H1 (cell line): Measurements from ENCODE around the gene AK5. TPM values are rescaled to one million over a fixed set of nuclear protein-coding genes. Genes with fewer than 3 reads are reported as not detected.

Source experiments
- CTCF ChIA-PET: fragments of 300-600 bp; sonication (Branson Sonifier 250); formaldehyde crosslinking; loops from one replicate; lab custom pipeline; 2021; ENCODE audit not compliant: partially characterized antibody; lab: Charles Lee
- POLR2A ChIA-PET: fragments of 300-600 bp; sonication (Branson Sonifier 250); formaldehyde crosslinking; loops from one replicate; lab custom pipeline; 2021; ENCODE audit warnings: inconsistent platforms; ENCODE audit not compliant: partially characterized antibody; lab: Charles Lee
- DNase-seq, 2 experiments: peaks; one replicate each; pipeline versions ENCODE4 v3.0.0 to v3.0.0-alpha.2; 2010 to 2022; ENCODE audit warnings: low spot score in 2 of 2, low read depth in 1 of 2, mixed read lengths in 1 of 2
- FAIRE-seq: peaks from 2 replicates; lab custom pipeline; 2011; peaks lifted over from hg19 to GRCh38; lab: Jason Lieb, UNC
- H2AFZ ChIP-seq: 2 replicates; pipeline ENCODE4 v1.8.1; 2012; ENCODE audit warnings: low read length, inconsistent platforms
- H2AK5ac ChIP-seq: 2 replicates; pipeline ENCODE4 v1.6.1; 2013; ENCODE audit warnings: low read depth, low read length
- H2BK120ac ChIP-seq: replicated peaks from 2 replicates; pipeline ENCODE3; 2013; ENCODE audit warnings: low read depth, low read length, inconsistent platforms
- H2BK12ac ChIP-seq: 2 replicates; pipeline ENCODE4 v1.6.1; 2013; ENCODE audit warnings: low read depth, low read length
- H2BK15ac ChIP-seq: 2 replicates; pipeline ENCODE4 v1.6.1; 2013; ENCODE audit warnings: low read length
- H2BK20ac ChIP-seq: 2 replicates; pipeline ENCODE4 v1.6.1; 2013; ENCODE audit warnings: low read length
- H2BK5ac ChIP-seq: 2 replicates; pipeline ENCODE4 v1.6.1; 2013; ENCODE audit warnings: low read depth, low read length
- H3K14ac ChIP-seq: 2 replicates; pipeline ENCODE4 v1.6.1; 2013; ENCODE audit warnings: inconsistent platforms; ENCODE audit not compliant: insufficient read length
- H3K18ac ChIP-seq: 2 replicates; pipeline ENCODE4 v1.6.1; 2013; ENCODE audit warnings: low read length; ENCODE audit errors: extremely low read depth
- H3K23ac ChIP-seq: 2 replicates; pipeline ENCODE4 v1.6.1; 2013; ENCODE audit warnings: inconsistent platforms; ENCODE audit not compliant: insufficient read length
- H3K23me2 ChIP-seq: 2 replicates; pipeline ENCODE4 v1.6.1; 2013; ENCODE audit warnings: low read depth, low read length
- H3K27ac ChIP-seq: 2 replicates; pipeline ENCODE4 v1.6.1; 2011; ENCODE audit warnings: low read depth, low read length, inconsistent platforms
- H3K27me3 ChIP-seq, 4 experiments: replicated peaks in 1 of 4; 1 replicate in 1 of 4; 2 replicates in 3 of 4; pipeline versions ENCODE4 v1.6.1 to v1.8.1; 2011 to 2013; ENCODE audit warnings: low read length in 3 of 4, mild to moderate bottlenecking in 3 of 4, inconsistent platforms in 2 of 4, mixed read lengths in 2 of 4, moderate library complexity in 1 of 4; ENCODE audit not compliant: control insufficient read depth in 3 of 4, insufficient read depth in 3 of 4; ENCODE audit errors: extremely low read depth in 1 of 4
- H3K36me3 ChIP-seq, 4 experiments: 2 replicates each; pipeline versions ENCODE4 v1.6.1 to v1.8.1; 2011 to 2013; ENCODE audit warnings: mild to moderate bottlenecking in 4 of 4, low read length in 3 of 4, moderate library complexity in 2 of 4, control low read depth in 1 of 4, inconsistent platforms in 1 of 4; ENCODE audit not compliant: insufficient read depth in 4 of 4, control insufficient read depth in 2 of 4
- H3K4ac ChIP-seq: replicated peaks from 2 replicates; pipeline ENCODE3; 2013; ENCODE audit warnings: low read length, low read depth, mixed read lengths, inconsistent platforms; ENCODE audit not compliant: insufficient read length
- H3K4me1 ChIP-seq, 4 experiments: replicated peaks in 1 of 4; 1 replicate in 1 of 4; 2 replicates in 3 of 4; pipeline versions ENCODE4 v1.6.1 to v1.8.1; 2011 to 2013; ENCODE audit warnings: low read length in 3 of 4, inconsistent platforms in 2 of 4, mixed read lengths in 1 of 4; ENCODE audit not compliant: insufficient read depth in 4 of 4, control insufficient read depth in 3 of 4
- H3K4me2 ChIP-seq, 2 experiments: 2 replicates each; pipeline versions ENCODE4 v1.6.1 to v1.8.1; 2011 to 2013; ENCODE audit warnings: low read depth in 2 of 2, low read length in 2 of 2, control low read depth in 1 of 2, inconsistent platforms in 1 of 2, mild to moderate bottlenecking in 1 of 2; ENCODE audit not compliant: insufficient read depth in 1 of 2
- H3K4me3 ChIP-seq, 4 experiments: fragments of 200-600, 300-600 bp in 1 of 4; sonication (generic), shearing (Covaris generic), sonication (Bioruptor Twin) in 1 of 4; 2 replicates each; pipeline versions ENCODE4 v1.5.1 to v1.8.1; 2011 to 2016; ENCODE audit warnings: low read length in 4 of 4, low read depth in 3 of 4, control low read depth in 2 of 4, inconsistent platforms in 2 of 4, mild to moderate bottlenecking in 2 of 4, mixed read lengths in 1 of 4, moderate library complexity in 1 of 4; ENCODE audit not compliant: insufficient read depth in 2 of 4; ENCODE audit errors: extremely low read depth in 1 of 4
- H3K56ac ChIP-seq: replicated peaks from 2 replicates; pipeline ENCODE3; 2013; ENCODE audit warnings: low read depth, mild to moderate bottlenecking, mixed read lengths, low read length, inconsistent platforms; ENCODE audit not compliant: insufficient read length
- H3K79me1 ChIP-seq: 2 replicates; pipeline ENCODE4 v1.6.1; 2013; ENCODE audit warnings: low read depth, low read length, control low read depth
- H3K79me2 ChIP-seq, 2 experiments: 2 replicates each; pipeline versions ENCODE4 v1.6.1 to v1.8.1; 2012 to 2013; ENCODE audit warnings: low read length in 2 of 2, mild to moderate bottlenecking in 2 of 2, inconsistent platforms in 1 of 2; ENCODE audit not compliant: insufficient read depth in 2 of 2, control insufficient read depth in 1 of 2
- H3K9ac ChIP-seq, 4 experiments: replicated peaks in 1 of 4; 1 replicate in 1 of 4; 2 replicates in 3 of 4; pipeline versions ENCODE4 v1.6.1 to v1.8.1; 2011 to 2013; ENCODE audit warnings: low read depth in 3 of 4, low read length in 3 of 4, control low read depth in 2 of 4, mild to moderate bottlenecking in 2 of 4, moderate library complexity in 2 of 4, inconsistent platforms in 1 of 4; ENCODE audit errors: extremely low read depth in 1 of 4
- H3K9me3 ChIP-seq, 2 experiments: 2 replicates each; pipeline versions ENCODE4 v1.6.1 to v1.8.1; 2012 to 2013; ENCODE audit warnings: mild to moderate bottlenecking in 2 of 2, moderate library complexity in 2 of 2, control low read depth in 1 of 2, inconsistent platforms in 1 of 2, low read depth in 1 of 2, low read length in 1 of 2, mixed read lengths in 1 of 2; ENCODE audit not compliant: insufficient read depth in 2 of 2
- H4K20me1 ChIP-seq, 2 experiments: replicated peaks in 1 of 2; 2 replicates each; pipeline versions ENCODE3 to v1.8.1; 2011 to 2013; ENCODE audit warnings: inconsistent platforms in 2 of 2, low read length in 2 of 2, mild to moderate bottlenecking in 1 of 2; ENCODE audit not compliant: insufficient read depth in 2 of 2, control insufficient read depth in 1 of 2
- H4K5ac ChIP-seq: 2 replicates; pipeline ENCODE4 v1.6.1; 2013; ENCODE audit warnings: low read length, low read depth, mixed read lengths, inconsistent platforms; ENCODE audit not compliant: insufficient read length
- H4K8ac ChIP-seq: 2 replicates; pipeline ENCODE4 v1.8.0; 2013; ENCODE audit warnings: mild to moderate bottlenecking, moderate library complexity, low read length, inconsistent platforms; ENCODE audit not compliant: insufficient read depth; ENCODE audit errors: extremely low read depth
- H4K91ac ChIP-seq: replicated peaks from 2 replicates; pipeline ENCODE3; 2013; ENCODE audit warnings: low read length, mixed read lengths, inconsistent platforms; ENCODE audit not compliant: insufficient read length
- ASH2L ChIP-seq: fragments of 200-600, 300-600 bp; sonication (generic); IDR thresholded peaks from one replicate; pipeline ENCODE4 v1.7.1; 2017; ENCODE audit warnings: low read length
- CBX5 ChIP-seq: fragments of 300-800, 300-1000 bp; sonication (generic); IDR thresholded peaks from 2 replicates; pipeline ENCODE4 v1.7.1; 2016; ENCODE audit warnings: antibody characterized with exemption, low read length, low read depth
- CTBP2 ChIP-seq: IDR thresholded peaks from 2 replicates; pipeline ENCODE4 v1.7.0; 2011; ENCODE audit warnings: borderline replicate concordance, mild to moderate bottlenecking, moderate library complexity, mixed read lengths, low read length; ENCODE audit not compliant: insufficient read depth, insufficient read length
- EGR1 ChIP-seq: IDR thresholded peaks from 2 replicates; pipeline ENCODE4 v1.6.1; 2011; ENCODE audit warnings: low read depth, low read length, borderline replicate concordance
- EZH2 ChIP-seq: fragments of 200-600 bp; sonication (generic); IDR thresholded peaks from 2 replicates; pipeline ENCODE4 v1.7.1; 2012; ENCODE audit warnings: low read depth, mild to moderate bottlenecking, moderate library complexity, low read length, inconsistent platforms; ENCODE audit not compliant: severe bottlenecking
- FOSL1 ChIP-seq: IDR thresholded peaks from 2 replicates; pipeline ENCODE4 v1.6.1; 2011; ENCODE audit warnings: mild to moderate bottlenecking, low read depth, low read length, moderate library complexity; ENCODE audit not compliant: insufficient read depth
- JUN ChIP-seq: IDR thresholded peaks from 2 replicates; pipeline ENCODE4 v1.6.1; 2011; ENCODE audit warnings: low read depth, mild to moderate bottlenecking, improper control_type of control experiment, low read length
- SIN3A ChIP-seq, 2 experiments: IDR thresholded peaks in 1 of 2; conservative IDR thresholded peaks in 1 of 2; 2 replicates each; pipeline ENCODE4 v1.6.1; 2011 to 2012; ENCODE audit warnings: low read length in 2 of 2, improper control_type of control experiment in 1 of 2, low read depth in 1 of 2, mild to moderate bottlenecking in 1 of 2
- WGBS, 2 experiments: shearing (Covaris generic) in 1 of 2; methylation state at CpG; one replicate each; pipeline versions ENCODE4 v1.1.6 to v1.1.7; 2013 to 2015; ENCODE audit warnings: low lambda C conversion rate in 2 of 2, mixed read lengths in 2 of 2, inconsistent platforms in 1 of 2, low coverage in 1 of 2, missing lambda C conversion rate in 1 of 2; ENCODE audit not compliant: insufficient replicate concordance in 2 of 2, insufficient coverage in 1 of 2, insufficient read length in 1 of 2; ENCODE audit errors: extremely low coverage in 1 of 2, missing lambda C conversion rate in 1 of 2; 5-methylcytosine and 5-hydroxymethylcytosine counted together
- polyA plus RNA-seq, 7 experiments: library from polyadenylated mRNA; depleted of rRNA in 3 of 7; stranded (reverse) in 5 of 7; unstranded in 2 of 7; fragments of >200 nt in 5 of 7; fragments of 200-250 nt in 2 of 7; gene quantifications; 1 replicate in 5 of 7; 2 replicates in 1 of 7; 4 replicates in 1 of 7; pipeline versions ENCODE4 v1.2.1 to v1.2.3, GENCODE V29; 2011 to 2013; ENCODE audit warnings: missing spikeins in 2 of 7, mixed read lengths in 2 of 7
- total RNA-seq: library from RNA; stranded (reverse); fragmentation: NEBNext Ultra II Directional; extraction: Animal tissue kit (Norgen Biotek cat#: 25700); gene quantifications from 2 replicates; pipeline ENCODE4 v1.2.1, GENCODE V29; 2021
- TF ChIP-seq, protein P1 (sequence below): IDR thresholded peaks from 2 replicates; pipeline ENCODE4 v1.6.1; 2012; ENCODE audit warnings: low read length, inconsistent platforms

Gene AK5
- total and polyA plus RNA-seq, 2 of the 8 experiments (the other 6 are each of a cell fraction or from before 2014, with no cell fraction given): 2.0 to 7.1 TPM

DNA sequence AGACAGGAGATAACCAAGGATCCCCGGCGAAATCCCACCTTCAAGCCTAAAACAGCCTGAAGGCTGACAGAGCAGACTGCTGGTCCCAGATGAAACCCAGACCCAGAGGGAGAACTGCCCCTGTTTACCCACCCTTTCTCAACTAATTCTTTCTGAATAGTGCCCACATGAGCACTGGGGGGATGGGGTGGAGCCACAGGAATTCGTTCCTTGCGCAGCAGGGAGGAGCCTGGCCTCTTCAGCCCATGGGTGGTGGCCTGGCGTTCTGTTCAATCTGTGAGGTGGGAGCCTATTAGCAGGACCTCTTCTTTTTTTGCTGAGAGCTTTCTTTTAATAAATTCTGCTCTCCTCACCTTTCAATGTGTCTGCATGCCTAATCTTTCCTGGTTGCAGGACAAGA, 6.6 kb upstream of the AK5 start:
- FAIRE-seq: no peak
- ChIA-PET POLR2A (no interaction called here), CTCF (no interaction called here)
- H3K9me3 ChIP-seq: no peaks in the 10 kb centered on the region
- no peaks in the 10 kb centered on the region for H3K4me1 ChIP-seq
- no peaks in the 10 kb centered on the region for H3K79me1 ChIP-seq
- H3K18ac ChIP-seq: no peak overlapping the region
- H3K4me3 ChIP-seq: no peak overlapping the region
- no peak overlapping the region for H3K9ac ChIP-seq
- DNase-seq: no peak
- no peak overlapping the region for H3K56ac ChIP-seq
- no peak overlapping the region; a peak in 1 of 4 replicates for H3K4me2 ChIP-seq
- no peaks in the 10 kb centered on the region for H3K23me2 ChIP-seq
- no peak overlapping the region for H3K27ac ChIP-seq
- H3K79me2 ChIP-seq: no peaks in the 10 kb centered on the region
- no peak overlapping the region for H3K23ac ChIP-seq
- no peak overlapping the region for H2BK15ac ChIP-seq
- no peak overlapping the region for H2AK5ac ChIP-seq
- 79% methylated on average over 5 of the region's 5 CpGs; no CpG with 5 or more reads in 1 of the 2 experiments for WGBS, 2 experiments
- H4K5ac ChIP-seq: no peak overlapping the region
- no peak overlapping the region for H3K14ac ChIP-seq
- H4K20me1 ChIP-seq: no peaks in the 10 kb centered on the region
- no peak overlapping the region for H4K91ac ChIP-seq
- H3K27me3 ChIP-seq: peaks cover 2 to 8% (median 6%) of the 10 kb centered on the region in 4 experiments
- H2AFZ ChIP-seq: no peak overlapping the region
- H2BK12ac ChIP-seq: no peak overlapping the region
- H2BK20ac ChIP-seq: no peak overlapping the region
- no peak overlapping the region for H3K4ac ChIP-seq
- H2BK5ac ChIP-seq: no peak overlapping the region
- TF ChIP-seq JUN (no peak), SIN3A (conservative IDR thresholded peaks at IDR 0.05 in 1 of 2, IDR thresholded peaks at IDR 0.05 in 1 of 2; ENCODE audit: low read depth in 1 of 2, low read length in 2 of 2) (no peak), CBX5 (no peak), EGR1 (no peak), CTBP2 (no peak), EZH2 (no peak), FOSL1 (no peak), ASH2L (no peak)
- TF ChIP-seq, protein P1, sequence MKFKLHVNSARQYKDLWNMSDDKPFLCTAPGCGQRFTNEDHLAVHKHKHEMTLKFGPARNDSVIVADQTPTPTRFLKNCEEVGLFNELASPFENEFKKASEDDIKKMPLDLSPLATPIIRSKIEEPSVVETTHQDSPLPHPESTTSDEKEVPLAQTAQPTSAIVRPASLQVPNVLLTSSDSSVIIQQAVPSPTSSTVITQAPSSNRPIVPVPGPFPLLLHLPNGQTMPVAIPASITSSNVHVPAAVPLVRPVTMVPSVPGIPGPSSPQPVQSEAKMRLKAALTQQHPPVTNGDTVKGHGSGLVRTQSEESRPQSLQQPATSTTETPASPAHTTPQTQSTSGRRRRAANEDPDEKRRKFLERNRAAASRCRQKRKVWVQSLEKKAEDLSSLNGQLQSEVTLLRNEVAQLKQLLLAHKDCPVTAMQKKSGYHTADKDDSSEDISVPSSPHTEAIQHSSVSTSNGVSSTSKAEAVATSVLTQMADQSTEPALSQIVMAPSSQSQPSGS: no peak
- H3K36me3 ChIP-seq: no peaks in the 10 kb centered on the region
- no peak overlapping the region for H4K8ac ChIP-seq
- no peak overlapping the region for H2BK120ac ChIP-seq
